ENCODE measurements around the gene SUB1. TPM values are rescaled to one million over a fixed set of nuclear protein-coding genes. Genes with fewer than 3 reads are reported as not detected.

SUB1 gene
- total RNA-seq, 1 experiment from 2014 or later = 288 TPM

DNA sequence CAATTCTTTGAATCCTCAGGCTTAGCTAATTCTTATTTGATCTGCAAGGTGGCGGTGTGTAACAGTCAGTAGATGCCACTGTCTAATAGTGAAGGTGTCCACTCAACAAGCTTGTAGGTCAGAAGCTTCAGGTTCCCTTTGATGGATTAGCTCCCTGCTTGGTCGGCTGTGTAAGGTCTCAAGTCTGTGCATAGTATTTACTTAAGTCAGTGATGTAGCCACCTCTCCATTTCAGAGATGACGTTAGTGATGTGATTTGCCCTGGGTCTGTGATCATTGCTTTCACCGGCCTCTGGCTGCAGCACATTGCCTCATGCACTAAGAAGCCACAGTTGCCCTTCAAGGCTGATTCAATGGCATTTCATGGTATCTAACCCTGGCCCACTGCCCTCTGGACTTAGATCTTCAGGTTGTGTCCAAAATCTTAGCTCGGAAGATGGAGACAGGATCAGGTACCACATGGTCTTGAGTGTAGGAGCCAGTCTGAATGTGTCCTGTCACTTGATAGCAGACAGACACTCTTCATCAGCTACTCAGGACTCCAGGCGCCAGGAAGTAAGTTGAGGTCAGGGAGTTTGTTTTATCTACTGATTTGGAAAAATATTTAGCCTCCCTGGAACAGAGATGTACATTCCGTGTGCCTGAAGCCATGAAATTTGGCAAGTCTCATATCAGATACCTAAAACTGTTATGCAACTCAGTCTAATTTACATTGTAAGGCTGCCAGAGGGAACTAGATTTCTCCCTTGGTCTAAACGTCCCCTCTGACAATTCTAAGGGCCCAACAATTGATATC lies 42.9 kb downstream of the SUB1 start:
- Histone ChIP-seq H2BK5ac (ENCODE audit: insufficient read length, low read length) (no peak overlapping the region), H3K56ac (ENCODE audit: insufficient read length, low read depth, low read length) (no peak overlapping the region), H3K79me2 (ENCODE audit: insufficient read depth, low read length) (no peaks in the 10 kb centered on the region), H3K9me3 (ENCODE audit: control insufficient read depth, low read depth, low read length) (no peaks in the 10 kb centered on the region), H3K23ac (ENCODE audit: insufficient read length, low read depth, low read length) (no peak overlapping the region), H3K79me1 (ENCODE audit: insufficient read depth, low read depth, low read length, poor library complexity, severe bottlenecking) (no peaks in the 10 kb centered on the region), H3K4ac (ENCODE audit: low read depth, low read length) (no peak overlapping the region), H4K8ac (replicated peaks; ENCODE audit: insufficient read length, low read depth, low read length) (no peak overlapping the region), H4K20me1 (ENCODE audit: control insufficient read depth, insufficient read depth, insufficient read length) (no peaks in the 10 kb centered on the region), H3K27me3 (ENCODE audit: insufficient read depth, low read length) (no peaks in the 10 kb centered on the region), H3K4me1 (ENCODE audit: insufficient read depth, low read length) (no peaks in the 10 kb centered on the region), H3K27ac (ENCODE audit: insufficient read length, low read depth, low read length) (no peak overlapping the region), H4K5ac (ENCODE audit: insufficient read length, low read depth, low read length) (no peak overlapping the region), H2BK20ac (ENCODE audit: low read depth, low read length, poor library complexity, severe bottlenecking) (no peak overlapping the region), H2BK12ac (ENCODE audit: insufficient read length, low read depth, low read length) (no peak overlapping the region), H2AFZ (ENCODE audit: low read length) (no peak overlapping the region), H3K23me2 (ENCODE audit: insufficient read length, low read depth, low read length, poor library complexity, severe bottlenecking) (no peaks in the 10 kb centered on the region), H3K18ac (ENCODE audit: insufficient read length, low read depth, low read length) (no peak overlapping the region), H2BK120ac (ENCODE audit: low read depth, low read length, poor library complexity, severe bottlenecking) (no peak overlapping the region), H3K4me2 (ENCODE audit: insufficient read depth, insufficient read length, low read length) (no peak overlapping the region), H2AK5ac (ENCODE audit: insufficient read length, low read length) (no peak overlapping the region), H3K9ac (ENCODE audit: extremely low read depth, insufficient read length, low read length) (no peak overlapping the region), H3T11ph (ENCODE audit: low read length) (no peak overlapping the region), H3K14ac (ENCODE audit: insufficient read depth, low read length) (no peak overlapping the region), H2BK15ac (ENCODE audit: low read depth, low read length) (no peak overlapping the region), H4K91ac (ENCODE audit: insufficient read length, low read depth, low read length) (no peak overlapping the region)
- Mint-ChIP-seq H3K27me3 (ENCODE audit: low read depth) (peaks cover 1% of the 10 kb centered on the region; the same call in 1 of the 2 replicates), H3K4me1 (peaks cover 8 to 12% of the 10 kb centered on the region in 2 experiments), H3K9me3 (peaks cover 0 to 2% of the 10 kb centered on the region in 2 experiments; a peak in 2 of 5 replicates), H3K4me3 (no peak overlapping the region), H3K36me3 (ENCODE audit: insufficient read depth in 1 of 3, low read depth in 3 of 3) (no peaks in the 10 kb centered on the region), H3K27ac (no peak overlapping the region)
- no CpG with 5 or more reads among the region's 8 CpGs for WGBS (ENCODE audit: extremely low coverage, insufficient read length, low lambda C conversion rate)
- TF ChIP-seq, protein P1, sequence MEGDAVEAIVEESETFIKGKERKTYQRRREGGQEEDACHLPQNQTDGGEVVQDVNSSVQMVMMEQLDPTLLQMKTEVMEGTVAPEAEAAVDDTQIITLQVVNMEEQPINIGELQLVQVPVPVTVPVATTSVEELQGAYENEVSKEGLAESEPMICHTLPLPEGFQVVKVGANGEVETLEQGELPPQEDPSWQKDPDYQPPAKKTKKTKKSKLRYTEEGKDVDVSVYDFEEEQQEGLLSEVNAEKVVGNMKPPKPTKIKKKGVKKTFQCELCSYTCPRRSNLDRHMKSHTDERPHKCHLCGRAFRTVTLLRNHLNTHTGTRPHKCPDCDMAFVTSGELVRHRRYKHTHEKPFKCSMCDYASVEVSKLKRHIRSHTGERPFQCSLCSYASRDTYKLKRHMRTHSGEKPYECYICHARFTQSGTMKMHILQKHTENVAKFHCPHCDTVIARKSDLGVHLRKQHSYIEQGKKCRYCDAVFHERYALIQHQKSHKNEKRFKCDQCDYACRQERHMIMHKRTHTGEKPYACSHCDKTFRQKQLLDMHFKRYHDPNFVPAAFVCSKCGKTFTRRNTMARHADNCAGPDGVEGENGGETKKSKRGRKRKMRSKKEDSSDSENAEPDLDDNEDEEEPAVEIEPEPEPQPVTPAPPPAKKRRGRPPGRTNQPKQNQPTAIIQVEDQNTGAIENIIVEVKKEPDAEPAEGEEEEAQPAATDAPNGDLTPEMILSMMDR (conservative IDR thresholded peaks at IDR 0.05) = no peak
- no peak for DNase-seq

Data from H9 (cell line).